Measurements from ENCODE around the gene NGF.

The NGF gene

DNA sequence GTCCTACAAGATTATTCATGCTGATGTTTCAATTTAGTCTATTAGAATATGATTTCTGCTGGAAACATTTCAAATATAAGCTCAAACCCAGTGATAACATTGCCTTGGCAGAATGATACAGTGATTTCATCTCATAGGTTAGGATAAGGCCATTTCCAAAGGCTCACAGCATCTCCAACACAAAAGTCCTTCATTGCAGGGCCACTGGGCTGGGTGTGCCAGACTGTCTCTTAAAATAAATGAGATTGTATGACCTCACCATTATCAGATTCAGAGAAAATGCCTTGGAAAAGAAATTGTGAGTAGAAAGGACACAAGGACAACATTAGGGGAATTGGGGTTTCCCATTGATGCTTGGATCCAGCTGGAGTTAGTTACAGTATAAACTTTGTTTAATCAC, 30.4 kb downstream of the NGF start:
- DNase-seq: peak; percentile 43

DNA sequence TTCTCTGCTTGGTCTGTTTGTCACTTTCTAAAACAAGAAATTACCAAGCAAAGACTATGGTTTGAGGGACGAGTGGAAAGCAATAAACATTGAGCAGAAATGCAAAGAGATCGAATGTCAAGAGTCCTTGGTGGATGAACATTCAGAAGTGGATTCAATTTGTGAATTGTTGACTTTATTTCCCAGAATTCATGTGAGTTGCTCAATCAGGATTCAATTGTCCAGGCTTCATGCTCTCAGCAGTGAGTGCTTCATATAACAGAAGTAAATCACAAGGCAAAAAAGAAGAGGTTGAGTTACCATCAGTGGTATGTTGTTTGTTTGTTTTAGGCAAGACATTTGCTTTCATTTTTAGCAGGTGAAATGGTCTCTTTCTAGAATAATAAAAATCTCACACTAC, 31.9 kb downstream of the NGF start:
- no peak for DNase-seq

DNA sequence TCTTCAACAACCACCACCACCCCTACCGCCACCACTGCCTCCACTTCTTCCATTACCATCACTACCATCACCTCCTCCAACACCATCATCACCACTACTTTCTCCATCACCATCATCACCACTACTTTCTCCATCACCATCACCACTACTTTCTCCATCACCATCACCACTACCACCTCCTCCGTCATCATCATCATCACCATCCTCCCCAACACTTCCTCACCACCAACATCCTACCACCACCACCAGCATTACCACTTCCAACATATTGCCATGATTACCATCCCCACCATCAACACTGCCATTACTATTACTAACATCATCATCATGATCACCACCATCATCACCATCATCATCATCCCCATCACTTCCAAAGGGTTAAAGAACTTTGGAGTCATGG, 34.7 kb downstream of the NGF start:
- no peak for DNase-seq

DNA sequence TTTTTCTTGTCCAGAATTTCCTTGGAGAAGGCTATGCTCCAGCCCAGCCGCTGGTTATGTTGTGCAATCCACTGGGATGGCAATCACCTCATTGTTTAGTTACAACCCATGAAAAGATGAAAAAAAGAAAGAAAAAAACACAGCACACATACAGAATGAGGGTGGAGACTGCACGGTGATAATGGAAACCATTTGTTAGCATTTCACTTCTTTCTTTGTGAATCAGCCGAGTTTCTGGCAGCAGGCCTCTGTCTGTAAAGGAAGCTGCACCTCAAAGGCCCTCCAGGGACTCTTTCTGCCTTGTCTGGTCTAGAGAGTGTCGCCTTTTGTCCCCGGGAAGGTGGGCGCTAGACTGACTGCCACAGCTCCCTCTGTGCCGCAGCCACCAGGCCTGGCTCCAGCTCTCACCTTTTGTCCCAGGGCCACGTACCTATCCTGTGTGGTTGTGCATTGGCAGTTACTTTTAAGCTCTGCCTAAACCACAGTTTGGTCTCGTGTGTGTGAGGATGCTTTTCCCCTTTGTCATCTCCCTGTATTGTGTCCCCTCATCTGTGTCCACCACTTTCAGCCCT, 35.6 kb downstream of the NGF start:
- peak; percentile 50 for DNase-seq

DNA sequence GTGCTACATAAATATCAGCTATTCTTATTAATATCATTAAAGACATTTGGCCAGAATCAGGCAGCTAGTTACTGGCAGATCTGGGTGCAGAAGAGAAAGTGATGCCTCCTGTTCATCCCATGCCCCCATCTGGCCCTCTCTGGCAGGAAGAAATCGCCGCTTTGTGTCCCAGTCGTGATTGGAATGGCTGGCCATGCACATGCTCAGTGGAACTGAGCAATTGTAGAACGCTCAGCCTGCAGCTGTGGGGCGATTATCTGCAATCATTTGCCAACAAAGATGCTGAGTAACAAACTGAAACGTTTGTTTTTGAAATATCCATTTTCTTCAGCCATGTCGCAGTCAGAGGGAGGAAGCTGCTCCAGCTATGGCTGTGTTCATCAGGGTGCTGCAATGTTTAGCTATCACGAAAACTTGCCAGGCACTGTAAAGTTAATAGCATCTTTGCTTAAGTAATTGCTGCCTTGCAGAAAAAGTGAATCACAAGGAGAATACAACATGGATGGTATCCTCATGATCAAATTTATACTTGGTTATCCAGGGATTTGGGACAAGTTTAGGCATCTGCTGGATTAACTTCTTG, 36.5 kb downstream of the NGF start:
- no peak for DNase-seq

DNA sequence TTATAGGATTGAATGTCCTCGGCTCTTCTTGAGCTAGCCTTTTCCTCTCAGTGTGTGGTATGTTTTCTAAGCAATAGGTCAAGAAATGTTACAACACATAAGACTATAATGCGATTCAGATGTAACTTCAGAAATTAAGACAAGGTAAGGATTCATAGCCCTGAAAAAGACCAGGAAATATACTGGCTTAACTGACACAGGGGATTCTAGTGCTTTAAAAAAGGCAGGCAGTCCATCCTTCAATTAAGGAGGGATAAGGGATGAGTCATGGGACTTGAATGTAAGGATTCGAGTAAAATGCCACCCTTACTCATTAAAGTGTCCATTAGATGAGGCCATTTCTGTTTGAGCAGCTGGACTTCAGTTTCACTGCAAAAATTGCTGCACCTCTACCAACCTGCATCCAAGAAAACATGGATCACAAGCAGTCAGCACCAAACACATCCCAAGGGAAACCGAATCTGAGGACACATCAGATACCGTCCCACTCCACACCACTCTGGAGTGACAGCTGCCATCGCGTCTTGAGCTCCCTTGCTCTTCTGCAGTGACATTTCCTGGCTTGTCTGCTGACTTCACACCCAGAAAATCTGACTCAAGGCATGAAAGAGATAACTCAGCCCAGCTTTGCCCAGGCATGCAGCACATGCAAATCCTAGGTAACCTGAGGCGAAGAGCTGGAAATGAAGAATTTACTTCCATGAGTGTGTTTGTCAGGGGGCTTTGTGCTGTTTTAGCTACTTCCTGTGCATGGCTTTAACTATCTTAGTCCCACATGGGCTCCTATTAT, 37.8 kb downstream of the NGF start:
- peak; percentile 49 for DNase-seq

DNA sequence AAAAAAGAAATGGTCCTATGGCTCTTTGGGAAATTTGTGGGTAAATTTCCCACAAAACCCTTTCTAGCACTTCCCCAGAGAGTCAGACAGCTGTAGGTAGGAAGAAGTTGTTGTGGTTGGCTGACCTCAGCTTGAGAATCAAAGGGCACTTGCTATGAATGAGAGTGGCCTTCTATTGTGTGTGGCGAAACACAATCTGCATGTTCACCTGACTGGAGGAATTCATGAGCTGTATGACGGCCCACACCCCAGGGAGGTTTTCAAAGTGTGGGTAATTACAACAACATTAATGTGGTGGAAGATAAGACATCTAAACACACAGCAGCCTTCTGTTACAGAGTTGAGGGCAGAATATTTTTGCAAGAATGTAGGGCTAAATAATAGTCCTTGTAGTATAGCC, 38.8 kb downstream of the NGF start:
- DNase-seq: no peak

DNA sequence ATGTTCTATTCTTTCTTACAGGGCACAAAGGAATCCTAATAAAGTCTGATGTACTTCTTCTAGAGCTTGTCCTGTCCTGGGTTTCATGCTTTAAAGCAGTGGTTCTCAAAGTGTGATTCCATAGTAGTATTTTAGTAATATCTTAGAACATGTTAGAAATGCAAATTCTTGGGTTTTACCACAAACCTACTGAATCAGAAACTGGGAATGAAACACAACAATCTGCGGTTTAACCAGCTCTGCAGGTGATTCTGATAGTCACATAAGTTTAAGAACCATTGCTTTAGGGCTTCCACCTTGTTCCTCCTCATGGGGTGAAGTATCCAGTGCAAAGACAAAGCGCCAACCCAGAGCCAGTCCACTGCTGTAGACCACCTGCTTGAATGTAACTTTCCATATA, 41.1 kb downstream of the NGF start:
- no peak for DNase-seq

DNA sequence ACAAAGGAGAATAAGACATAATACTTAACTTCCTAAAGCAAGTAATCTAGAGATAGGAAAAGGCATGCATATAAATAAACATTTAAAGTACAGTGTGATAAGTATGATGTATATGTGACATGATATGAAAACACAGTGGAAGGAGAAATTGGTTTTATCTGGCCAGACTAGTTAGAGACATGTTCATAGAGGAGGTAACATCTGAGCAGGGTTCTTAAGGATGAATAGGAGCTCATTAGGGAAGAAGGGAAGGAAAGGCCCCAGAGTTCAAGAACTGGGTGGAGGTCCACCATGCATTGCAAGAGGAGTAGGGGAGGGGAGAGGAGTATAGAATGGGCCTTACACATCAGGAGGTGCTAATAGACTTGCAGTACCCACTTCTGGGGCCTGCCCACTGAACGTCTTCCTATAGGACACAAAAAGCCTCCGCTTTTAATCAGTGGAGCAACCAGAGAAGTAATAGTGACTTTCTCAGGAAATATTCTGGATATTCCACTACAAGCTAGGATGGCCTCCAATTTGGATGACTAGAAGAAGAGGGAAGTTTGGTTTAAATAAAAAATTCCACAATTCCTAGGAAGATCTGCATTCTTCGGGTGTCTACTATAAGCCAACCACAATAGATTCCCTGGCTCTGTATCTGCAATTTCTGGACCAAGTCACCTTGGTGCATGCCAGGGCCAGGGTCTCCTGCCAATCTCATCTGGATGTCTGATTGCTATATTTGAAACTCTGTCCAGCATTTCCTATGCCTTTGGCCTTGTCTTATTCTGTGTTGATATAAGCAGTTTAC, 41.9 kb downstream of the NGF start:
- DNase-seq: no peak

DNA sequence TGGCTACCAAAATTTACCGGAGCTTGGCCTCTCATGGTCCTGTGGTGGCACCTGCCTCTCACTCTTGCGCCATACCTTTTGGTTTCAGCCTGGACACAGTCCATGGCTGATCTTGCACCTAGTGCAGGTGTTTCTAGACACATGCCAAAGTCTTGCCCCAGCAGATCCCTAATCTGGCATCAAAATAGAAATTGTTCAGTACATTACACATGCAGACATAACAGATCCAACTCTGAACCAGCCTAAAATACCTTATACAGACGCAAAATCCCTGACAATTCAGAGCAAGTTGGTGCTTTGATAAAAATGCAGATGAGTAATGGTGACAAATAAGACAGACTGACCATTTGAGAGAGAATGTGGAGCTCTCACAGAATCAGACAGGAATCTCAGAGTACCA, 44.1 kb downstream of the NGF start:
- no peak for DNase-seq

DNA sequence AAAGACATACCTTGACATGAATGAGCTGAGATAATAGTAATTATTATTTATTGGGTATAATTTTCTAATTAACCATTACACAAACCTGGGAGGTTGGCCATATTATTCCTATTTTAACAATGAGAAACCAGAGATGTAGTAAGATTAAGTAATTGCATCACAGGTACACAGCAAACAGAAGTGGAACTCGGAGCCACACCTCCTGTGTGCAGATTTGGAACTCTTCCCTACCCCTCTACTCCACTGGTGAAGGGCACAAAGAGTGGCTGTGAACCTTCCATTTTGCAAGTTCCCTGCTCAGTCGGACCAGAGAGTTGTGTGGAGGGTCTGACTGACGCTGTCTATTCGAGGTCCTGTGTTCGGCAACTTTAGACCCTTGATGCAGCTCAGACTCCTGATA, 45.0 kb downstream of the NGF start:
- DNase-seq: no peak

DNA sequence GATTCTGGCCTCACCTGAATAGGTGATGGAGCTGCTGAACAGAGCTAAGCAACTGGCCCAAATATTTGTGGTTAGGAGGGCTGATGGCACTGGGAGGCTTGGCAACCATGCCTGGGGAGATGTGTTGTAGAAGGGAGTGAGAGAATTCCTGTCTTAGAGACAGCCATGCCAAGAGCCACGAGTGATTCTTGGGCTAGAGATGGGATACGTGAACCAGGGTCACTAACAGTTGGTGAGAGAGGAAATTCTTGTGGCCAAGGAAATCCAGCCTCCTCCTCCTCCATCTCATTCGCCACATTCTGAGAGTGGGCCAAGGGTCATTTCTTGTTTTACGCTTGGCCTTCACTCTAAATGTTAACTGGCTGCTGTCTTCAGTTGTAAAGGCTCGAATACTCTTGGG, 46.3 kb downstream of the NGF start:
- no peak for DNase-seq

DNA sequence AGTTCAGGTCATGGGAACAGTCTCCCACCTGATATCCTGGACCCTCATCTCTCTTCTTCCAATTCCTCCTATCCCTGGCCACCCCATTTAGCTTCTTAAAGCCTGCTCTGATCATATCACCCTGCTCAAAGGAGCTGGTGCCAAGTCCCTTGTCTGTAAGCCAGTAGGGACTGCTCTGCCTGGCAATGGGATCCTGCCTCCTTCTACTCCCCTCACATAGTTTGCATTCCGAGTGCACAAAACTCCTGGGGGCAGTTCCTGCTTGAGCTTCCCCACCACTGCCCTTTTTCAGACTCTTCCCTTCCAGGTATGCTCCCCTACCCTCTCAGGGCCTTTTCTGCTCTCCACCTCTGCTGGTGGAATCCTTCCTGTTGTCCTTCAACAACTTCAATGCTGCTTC, 48.1 kb downstream of the NGF start:
- DNase-seq: no peak

DNA sequence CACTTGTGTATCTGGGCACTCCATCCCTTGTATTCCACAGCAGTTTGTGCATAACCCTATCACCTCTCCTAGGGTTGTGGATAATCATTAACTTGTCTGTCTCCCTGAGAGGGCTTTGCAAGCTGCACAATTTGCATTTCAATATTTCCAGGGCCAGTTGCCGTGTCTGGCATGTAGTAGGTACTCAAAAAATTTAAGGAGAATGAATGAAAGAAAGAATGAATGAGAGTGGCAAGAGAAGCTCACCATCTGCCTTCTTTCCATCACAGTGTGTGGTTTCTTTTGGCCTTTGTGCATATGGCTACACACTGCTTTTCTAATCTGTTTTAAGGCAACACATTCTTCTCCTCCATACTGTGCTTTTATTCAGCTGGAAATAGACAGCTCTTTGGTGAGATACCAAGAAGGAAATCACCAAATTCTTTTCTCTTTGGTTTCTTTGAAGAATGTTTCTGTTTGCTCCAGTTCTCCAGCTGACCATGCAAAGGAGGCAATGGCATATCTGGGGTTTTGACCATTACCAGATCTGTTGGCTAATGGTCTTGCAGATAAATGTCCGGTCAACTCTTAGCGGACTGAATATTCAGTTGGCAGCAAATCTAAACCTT, 49.4 kb downstream of the NGF start:
- no peak for DNase-seq

DNA sequence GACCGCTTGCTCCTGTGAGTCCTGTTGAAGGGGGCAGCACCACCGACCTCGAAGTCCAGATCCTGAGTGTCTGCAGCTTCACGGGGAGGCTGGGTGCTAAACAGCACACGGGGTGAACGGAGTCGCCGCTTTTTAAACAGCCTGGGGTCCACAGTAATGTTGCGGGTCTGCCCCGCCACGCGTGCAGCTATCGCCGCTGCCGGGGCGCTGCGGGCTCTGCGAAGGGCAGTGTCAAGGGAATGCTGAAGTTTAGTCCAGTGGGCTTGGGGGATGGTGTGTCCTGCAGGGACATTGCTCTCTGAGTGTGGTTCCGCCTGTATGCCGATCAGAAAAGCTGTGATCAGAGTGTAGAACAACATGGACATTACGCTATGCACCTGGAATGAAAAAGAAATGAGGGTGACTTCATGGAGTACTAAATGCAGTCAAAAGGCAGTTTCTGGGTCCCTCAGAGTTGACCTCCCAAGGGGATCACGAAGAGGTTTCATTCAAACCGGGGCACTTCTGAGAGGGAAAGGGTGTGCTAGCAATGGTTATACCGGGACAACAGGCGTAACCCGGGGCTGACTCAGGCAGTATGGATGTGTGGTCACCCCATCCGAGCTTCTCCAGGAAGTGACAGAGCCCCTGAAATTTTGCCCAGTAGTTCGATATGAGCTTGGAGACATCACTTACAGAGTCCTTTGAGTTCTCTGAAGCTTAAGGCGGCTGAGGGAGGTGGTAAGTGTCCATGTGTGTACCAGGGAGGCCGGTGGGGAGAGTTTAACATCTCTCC, 51.4 kb downstream of the NGF start:
- no peak for DNase-seq

DNA sequence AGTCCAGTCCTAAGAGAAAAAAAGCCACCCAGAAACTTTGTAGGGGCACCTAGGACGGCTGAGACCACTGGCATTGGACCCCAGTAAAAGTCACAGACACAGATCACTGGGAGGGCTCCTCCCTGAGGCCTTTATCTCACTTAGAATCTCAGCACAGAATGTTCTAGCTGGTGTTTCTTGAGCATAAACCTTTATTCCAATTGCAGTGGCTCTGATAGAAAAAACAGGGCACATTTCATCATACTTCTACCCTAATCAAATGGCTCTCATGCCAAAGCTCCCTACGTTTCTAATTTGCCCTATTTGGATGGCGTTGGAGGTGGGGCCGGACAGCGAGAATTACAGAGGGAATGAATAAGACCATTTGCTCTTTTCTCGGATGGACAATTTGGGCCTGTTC, 53.8 kb downstream of the NGF start:
- DNase-seq: no peak

DNA sequence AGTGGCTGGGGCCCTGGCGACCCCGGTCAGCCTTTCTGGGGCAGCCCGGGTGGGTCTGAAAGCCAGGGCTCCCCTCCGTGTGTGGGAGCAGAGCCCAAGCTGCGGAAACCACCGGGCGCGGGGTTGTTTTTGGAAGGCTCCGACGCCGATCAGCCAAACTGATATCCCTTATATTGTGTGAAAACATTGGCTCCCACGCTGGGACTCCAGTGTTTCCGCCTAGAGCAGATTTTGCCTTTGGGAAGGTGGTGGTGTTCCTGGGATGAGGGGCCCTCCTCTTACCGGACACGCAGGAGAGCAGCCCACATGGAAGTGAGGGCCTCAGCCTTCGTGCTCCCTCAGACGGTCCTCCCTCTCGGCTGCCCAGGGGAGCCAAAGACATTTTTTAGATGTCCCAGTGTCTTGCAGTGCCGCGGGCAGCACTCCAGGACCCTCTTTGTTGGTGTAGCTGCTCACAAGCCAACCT, 54.3 kb downstream of the NGF start:
- no peak for DNase-seq

DNA sequence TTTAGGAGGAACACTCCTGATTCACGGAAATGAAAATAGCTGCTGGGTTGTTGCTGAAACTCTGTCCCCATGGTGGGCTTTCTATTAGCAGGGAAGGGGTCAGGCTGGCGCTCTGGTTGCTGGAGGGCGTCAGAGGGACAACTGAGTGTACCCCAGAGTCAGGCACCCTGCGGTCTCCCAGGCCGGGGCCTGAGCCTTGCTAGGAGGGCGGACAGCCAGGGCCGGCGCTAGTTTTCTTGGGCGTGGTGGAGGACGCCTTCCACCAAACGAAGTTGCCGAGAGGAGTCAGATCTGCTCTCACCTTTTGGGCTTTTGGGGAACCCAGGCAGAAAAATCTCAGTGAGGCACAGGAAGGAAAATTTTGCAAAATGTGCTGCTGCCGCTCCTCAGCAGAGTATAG, 54.8 kb downstream of the NGF start:
- DNase-seq: no peak

DNA sequence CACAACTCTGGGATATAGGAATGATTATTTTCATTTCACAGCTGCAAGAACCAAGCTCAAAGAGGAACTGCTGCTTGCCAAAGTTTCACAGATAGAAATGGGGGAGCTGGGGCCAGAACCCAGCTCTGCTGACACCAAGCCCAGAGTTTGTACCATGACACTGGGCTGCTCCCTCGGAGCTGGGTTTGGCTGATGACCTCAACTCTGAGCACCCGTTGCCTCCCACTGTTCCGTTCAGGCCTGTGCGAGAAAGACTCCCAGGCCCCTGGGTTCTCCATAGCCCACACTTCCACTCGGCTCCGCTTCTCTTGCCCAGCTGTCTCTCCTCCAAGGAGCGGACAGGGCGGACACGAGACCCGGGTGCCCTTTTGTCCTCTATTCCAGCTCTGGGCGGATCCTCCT, 55.2 kb downstream of the NGF start:
- DNase-seq: peak; percentile 20

DNA sequence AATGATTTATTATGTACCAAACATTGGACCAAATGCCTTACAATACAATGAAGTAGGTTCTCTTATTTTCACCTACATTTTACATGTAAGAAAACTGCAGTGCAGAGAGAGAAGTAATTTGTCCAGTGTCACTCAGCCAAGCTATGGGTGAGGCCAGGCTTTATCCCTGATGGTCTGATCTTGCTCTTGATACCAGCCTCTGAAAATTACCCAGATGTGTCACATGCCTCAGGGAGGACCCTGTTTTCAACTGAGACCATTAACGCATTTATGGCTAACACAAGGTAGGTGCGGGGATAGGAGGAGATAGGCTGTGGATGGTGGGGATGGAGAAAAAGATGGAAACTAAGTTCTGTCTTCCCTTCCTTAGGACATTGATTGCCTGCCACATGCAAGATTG, 56.9 kb downstream of the NGF start:
- DNase-seq: no peak

DNA sequence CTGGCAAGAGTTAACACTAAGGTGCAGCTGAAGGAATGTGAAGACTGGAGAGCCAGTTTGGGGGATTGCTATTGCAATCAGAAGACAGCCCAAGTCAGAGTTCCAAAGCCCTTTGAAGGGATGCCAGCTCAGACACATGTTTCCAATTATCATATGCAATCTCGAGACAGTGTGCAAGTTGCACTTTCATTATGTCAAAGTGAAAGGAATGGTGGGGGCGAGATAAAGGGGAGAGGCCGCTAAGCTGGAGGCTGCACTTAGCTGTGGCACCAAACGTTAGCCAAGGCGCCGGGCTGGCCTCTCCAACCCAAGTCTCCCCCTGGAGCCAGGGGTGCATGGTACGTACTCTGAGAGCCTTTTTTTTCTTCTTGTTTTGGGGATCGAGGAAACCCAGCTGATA, 58.0 kb downstream of the NGF start:
- peak; percentile 82 for DNase-seq

DNA sequence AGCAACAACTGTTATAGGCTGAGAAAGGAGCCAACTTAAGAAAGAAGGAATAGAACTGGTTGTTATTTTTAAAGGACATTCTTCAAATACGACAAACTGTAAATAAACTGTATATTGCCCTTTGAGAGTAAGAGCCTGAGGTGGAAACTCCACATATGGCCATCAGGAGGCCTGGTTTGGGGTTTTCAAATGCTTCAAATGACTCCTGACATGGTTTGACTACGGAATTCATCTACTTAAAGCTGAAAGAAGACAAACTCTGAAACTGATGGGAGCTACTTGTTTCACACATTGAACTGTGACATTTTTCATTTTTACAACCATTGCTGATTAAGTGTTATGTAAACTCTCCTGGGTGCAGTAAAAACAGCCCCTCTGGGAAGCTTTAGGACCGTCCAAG, 59.8 kb downstream of the NGF start:
- DNase-seq: no peak

DNA sequence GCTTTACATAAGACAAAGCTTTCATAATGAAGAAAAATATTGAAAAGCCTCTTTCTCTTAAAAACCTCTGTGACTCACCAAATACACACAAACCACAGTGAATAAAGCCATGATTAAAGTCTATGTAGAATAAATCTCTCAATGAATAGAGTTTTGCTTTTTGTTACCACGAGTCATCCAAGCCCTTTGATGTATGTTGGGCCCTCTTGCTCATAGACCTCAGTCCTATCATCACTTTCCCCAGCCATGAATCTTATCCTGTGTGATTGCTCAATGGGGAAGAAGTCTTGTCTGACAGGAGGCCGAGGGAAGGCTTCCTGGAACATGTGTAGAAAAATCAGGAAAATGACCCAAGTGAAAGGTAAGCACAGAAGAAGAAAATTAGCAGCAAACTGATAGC, 60.8 kb downstream of the NGF start:
- DNase-seq: no peak
